T-cell (primary cell): ENCODE data around the gene CCSER1. TPM values are rescaled to one million over a fixed set of nuclear protein-coding genes. Genes with fewer than 3 reads are reported as not detected.

ENCODE experiments used
- ATAC-seq, 4 experiments: fragments of 200-7000 bp in 3 of 4; fragments of 150-1000 bp in 1 of 4; cut with Tn5 transposase; replicated peaks in 1 of 4; 1 replicate in 3 of 4; 2 replicates in 1 of 4; pipeline ENCODE4 v1.10.0; 2021; ENCODE audit warnings: moderate library complexity in 3 of 4, mild to moderate bottlenecking in 2 of 4, moderate number of reproducible peaks in 1 of 4
- CTCF ChIA-PET, 2 donors: fragments of 300-600 bp; sonication (Branson Sonifier 250); formaldehyde crosslinking; loops; one replicate each; lab custom pipeline; 2022; ENCODE audit warnings: antibody characterized with exemption in 2 of 2; lab: Charles Lee
- POLR2A ChIA-PET, 2 donors: fragments of 300-600 bp; sonication (Branson Sonifier 250); formaldehyde crosslinking; loops; one replicate each; lab custom pipeline; 2022; ENCODE audit warnings: antibody characterized with exemption in 2 of 2; lab: Charles Lee
- DNase-seq, 35 experiments: peaks; one replicate each; pipeline versions ENCODE4 v3.0.0 to v3.0.0-alpha.2; 2013 to 2023
- H3K27ac ChIP-seq: one replicate; pipeline ENCODE4 v1.5.1; 2013; ENCODE audit warnings: low read length
- H3K27me3 ChIP-seq, 2 experiments: replicated peaks in 1 of 2; 1 replicate in 1 of 2; 2 replicates in 1 of 2; pipeline versions ENCODE4 v1.6.1 to v1.7.0; 2013; ENCODE audit warnings: low read length in 1 of 2, mixed read lengths in 1 of 2; ENCODE audit not compliant: control insufficient read depth in 2 of 2, insufficient read depth in 2 of 2; ENCODE audit errors: extremely low read depth in 1 of 2
- H3K36me3 ChIP-seq, 2 donors: 1 replicate in 1 of 2; 2 replicates in 1 of 2; pipeline versions ENCODE4 v1.6.1 to v1.7.0; 2013; ENCODE audit warnings: low read length in 1 of 2; ENCODE audit not compliant: control insufficient read depth in 2 of 2, insufficient read depth in 1 of 2; ENCODE audit errors: extremely low read depth in 1 of 2
- H3K4me1 ChIP-seq, 2 experiments: 1 replicate in 1 of 2; 2 replicates in 1 of 2; pipeline versions ENCODE4 v1.6.1 to v1.7.0; 2013; ENCODE audit warnings: low read length in 2 of 2, mixed read lengths in 1 of 2; ENCODE audit not compliant: insufficient read depth in 2 of 2, control insufficient read depth in 1 of 2; ENCODE audit errors: extremely low read depth in 1 of 2
- H3K4me3 ChIP-seq, 2 donors: 1 replicate in 1 of 2; 2 replicates in 1 of 2; pipeline versions ENCODE4 v1.5.1 to v1.7.0; 2013; ENCODE audit warnings: mild to moderate bottlenecking in 2 of 2, low read length in 1 of 2, moderate library complexity in 1 of 2; ENCODE audit not compliant: control insufficient read depth in 1 of 2; ENCODE audit errors: extremely low read depth in 1 of 2
- H3K9me3 ChIP-seq: 2 replicates; pipeline ENCODE4 v1.7.0; 2013
- H3K27ac Mint-ChIP-seq, 2 donors: one replicate each; pipeline ENCODE4 v1.8.0; 2020 to 2021; ENCODE audit warnings: mild to moderate bottlenecking in 2 of 2, mixed read lengths in 2 of 2
- H3K27me3 Mint-ChIP-seq, 2 donors: one replicate each; pipeline ENCODE4 v1.8.0; 2021 to 2022; ENCODE audit warnings: mixed read lengths in 2 of 2
- H3K36me3 Mint-ChIP-seq: one replicate; pipeline ENCODE4 v1.8.0; 2021; ENCODE audit warnings: mixed read lengths
- H3K4me1 Mint-ChIP-seq, 3 donors: one replicate each; pipeline ENCODE4 v1.8.0; 2020 to 2022; ENCODE audit warnings: mixed read lengths in 3 of 3, mild to moderate bottlenecking in 1 of 3
- H3K4me3 Mint-ChIP-seq, 3 donors: one replicate each; pipeline ENCODE4 v1.8.0; 2020 to 2022; ENCODE audit warnings: mild to moderate bottlenecking in 3 of 3, mixed read lengths in 3 of 3, moderate library complexity in 3 of 3
- H3K9me3 Mint-ChIP-seq, 3 donors: one replicate each; pipeline ENCODE4 v1.8.0; 2020 to 2022; ENCODE audit warnings: mixed read lengths in 3 of 3
- WGBS: methylation state at CpG from one replicate; pipeline ENCODE4 v1.1.5; 2013; ENCODE audit warnings: missing lambda C conversion rate; ENCODE audit not compliant: insufficient coverage; 5-methylcytosine and 5-hydroxymethylcytosine counted together
- total RNA-seq, 35 experiments: library from RNA in 6 of 35; stranded (reverse) in 6 of 35; fragments of 120-200 nt in 1 of 35; gene quantifications; one replicate each; pipeline versions ENCODE4 v1.2.1 to v1.2.4 and lab custom pipeline; 2013 to 2026

Gene CCSER1
- total RNA-seq, 5 donors from 2014 or later (not counting 1 experiment from before 2014, with no cell fraction given): 0.35 to 1.4 (median 0.98) TPM

DNA sequence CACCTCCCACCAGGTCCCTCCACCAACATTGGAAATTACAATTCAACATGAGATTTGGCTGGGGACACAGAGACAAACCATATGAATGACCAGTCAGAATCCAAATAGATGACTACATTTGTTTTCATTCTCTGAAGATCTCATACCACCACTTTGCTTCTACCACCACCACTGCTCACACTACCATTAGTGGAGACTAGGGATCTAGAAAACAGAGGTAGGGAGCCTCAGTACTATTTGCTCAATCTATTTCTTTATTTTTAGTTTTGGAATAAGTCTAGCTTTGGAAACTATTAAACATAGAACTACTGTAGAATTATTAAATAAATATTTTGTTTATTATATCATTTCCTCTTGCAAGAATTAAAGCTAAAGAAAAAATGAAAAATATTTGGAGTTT is 727.9 kb downstream of the CCSER1 start:
- no peak overlapping the region for H3K27ac ChIP-seq
- DNase-seq (no peak), ATAC-seq (no peak)
- Mint-ChIP-seq H3K36me3 (no peaks in the 10 kb centered on the region), H3K27me3 (no peaks in the 10 kb centered on the region), H3K9me3 (peaks cover 0 to 12% (median 6%) of the 10 kb centered on the region in 3 donors), H3K4me3 (no peak overlapping the region), H3K27ac (no peak overlapping the region), H3K4me1 (no peaks in the 10 kb centered on the region)
- CTCF ChIA-PET: no interaction called here
- POLR2A ChIA-PET: no interaction called here
- no peaks in the 10 kb centered on the region for H3K27me3 ChIP-seq
- no peaks in the 10 kb centered on the region for H3K4me1 ChIP-seq
- no peaks in the 10 kb centered on the region for H3K36me3 ChIP-seq
- H3K9me3 ChIP-seq: no peaks in the 10 kb centered on the region
- no peak overlapping the region for H3K4me3 ChIP-seq

GRCh38 chr4:90857081-90857820 is 730.1 kb downstream of the CCSER1 start:
- Histone ChIP-seq H3K36me3 (no peaks in the 10 kb centered on the region), H3K9me3 (no peaks in the 10 kb centered on the region), H3K4me3 (no peak overlapping the region), H3K27ac (no peak overlapping the region), H3K4me1 (no peaks in the 10 kb centered on the region), H3K27me3 (no peaks in the 10 kb centered on the region)
- no peaks in the 10 kb centered on the region for H3K4me1 Mint-ChIP-seq
- DNase-seq (no peak), ATAC-seq (no peak)
- peaks cover 0 to 8% (median 6%) of the 10 kb centered on the region in 3 donors for H3K9me3 Mint-ChIP-seq
- H3K27me3 Mint-ChIP-seq: no peaks in the 10 kb centered on the region
- H3K36me3 Mint-ChIP-seq: no peaks in the 10 kb centered on the region
- 20% methylated on average over 1 of the region's 2 CpGs for WGBS
- H3K27ac Mint-ChIP-seq: no peak overlapping the region
- H3K4me3 Mint-ChIP-seq: no peak overlapping the region
- CTCF ChIA-PET: no interaction called here
- POLR2A ChIA-PET: no interaction called here

DNA sequence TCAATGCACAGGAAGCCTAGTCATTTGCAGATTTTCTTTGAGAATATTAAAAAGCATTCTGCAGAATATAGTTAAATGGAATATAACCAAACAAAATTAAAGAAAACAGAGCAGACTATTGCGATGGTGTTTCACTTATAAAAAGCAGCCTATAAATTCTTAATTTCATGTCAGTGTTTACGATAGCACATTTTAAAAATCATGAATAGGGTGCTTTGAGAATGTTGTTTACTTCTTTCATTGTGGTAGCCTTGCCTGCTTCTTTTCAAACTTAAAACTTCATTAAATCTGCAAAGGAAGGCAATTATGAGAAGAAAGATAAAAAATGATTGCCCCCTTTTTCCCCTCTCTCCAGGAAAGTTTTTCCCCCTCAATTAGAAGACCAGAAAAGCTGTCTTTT is 748.6 kb downstream of the CCSER1 start:
- H3K27ac Mint-ChIP-seq: no peak overlapping the region
- no peaks in the 10 kb centered on the region for H3K4me1 Mint-ChIP-seq
- peaks cover 12 to 18% (median 13%) of the 10 kb centered on the region in 3 donors for H3K9me3 Mint-ChIP-seq
- WGBS: no CpG with 5 or more reads among the region's 2 CpGs
- ATAC-seq (no peak), DNase-seq (no peak)
- ChIA-PET POLR2A (no interaction called here), CTCF (no interaction called here)
- H3K4me3 Mint-ChIP-seq: no peak overlapping the region
- Histone ChIP-seq H3K27me3 (no peaks in the 10 kb centered on the region), H3K4me1 (no peaks in the 10 kb centered on the region), H3K9me3 (no peaks in the 10 kb centered on the region), H3K4me3 (no peak overlapping the region), H3K27ac (no peak overlapping the region), H3K36me3 (no peaks in the 10 kb centered on the region)
- H3K36me3 Mint-ChIP-seq: no peaks in the 10 kb centered on the region
- H3K27me3 Mint-ChIP-seq: no peaks in the 10 kb centered on the region

DNA sequence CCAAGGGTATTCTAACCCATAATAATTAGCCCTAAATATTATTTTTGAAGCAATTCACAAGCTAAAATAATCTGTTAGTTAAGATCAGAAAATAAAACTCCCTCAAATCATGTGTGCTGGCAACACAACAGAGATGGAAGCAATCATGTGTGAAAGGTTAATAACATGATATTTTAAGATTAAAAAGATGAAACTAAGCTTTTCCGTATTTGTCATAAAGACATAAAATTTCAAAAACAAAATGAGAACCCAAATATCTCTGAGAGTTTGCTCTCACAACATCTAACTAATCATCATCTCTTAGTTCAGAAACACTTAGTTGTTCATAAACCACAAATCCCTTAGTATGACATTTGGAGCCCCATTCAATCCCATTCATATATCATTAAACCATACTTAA is 749.1 kb downstream of the CCSER1 start:
- Mint-ChIP-seq H3K27ac (no peak overlapping the region), H3K36me3 (no peaks in the 10 kb centered on the region), H3K9me3 (peaks cover 8 to 14% (median 13%) of the 10 kb centered on the region in 3 donors), H3K4me1 (no peaks in the 10 kb centered on the region), H3K27me3 (no peaks in the 10 kb centered on the region), H3K4me3 (no peak overlapping the region)
- ChIA-PET POLR2A (no interaction called here), CTCF (no interaction called here)
- Histone ChIP-seq H3K4me3 (no peak overlapping the region), H3K27me3 (no peaks in the 10 kb centered on the region), H3K36me3 (no peaks in the 10 kb centered on the region), H3K27ac (no peak overlapping the region), H3K4me1 (no peaks in the 10 kb centered on the region), H3K9me3 (no peaks in the 10 kb centered on the region)
- no CpG with 5 or more reads among the region's 1 CpG for WGBS
- DNase-seq: no peak
- ATAC-seq: no peak

GRCh38 chr4:90883519-90883918 is 756.3 kb downstream of the CCSER1 start:
- H3K4me1 Mint-ChIP-seq: no peaks in the 10 kb centered on the region
- Histone ChIP-seq H3K27ac (no peak overlapping the region), H3K27me3 (no peaks in the 10 kb centered on the region), H3K4me3 (no peak overlapping the region), H3K4me1 (no peaks in the 10 kb centered on the region), H3K36me3 (no peaks in the 10 kb centered on the region), H3K9me3 (no peaks in the 10 kb centered on the region)
- DNase-seq (no peak), ATAC-seq (no peak)
- peaks cover 4 to 21% (median 6%) of the 10 kb centered on the region in 3 donors for H3K9me3 Mint-ChIP-seq
- no peaks in the 10 kb centered on the region for H3K36me3 Mint-ChIP-seq
- ChIA-PET CTCF (no interaction called here), POLR2A (no interaction called here)
- WGBS: no CpG with 5 or more reads among the region's 3 CpGs
- no peak overlapping the region for H3K27ac Mint-ChIP-seq
- no peaks in the 10 kb centered on the region for H3K27me3 Mint-ChIP-seq
- H3K4me3 Mint-ChIP-seq: no peak overlapping the region

GRCh38 chr4:90888571-90888970 is 761.4 kb downstream of the CCSER1 start:
- ChIA-PET POLR2A (no interaction called here), CTCF (no interaction called here)
- H3K36me3 ChIP-seq: no peaks in the 10 kb centered on the region
- Mint-ChIP-seq H3K4me1 (no peaks in the 10 kb centered on the region), H3K36me3 (no peaks in the 10 kb centered on the region), H3K4me3 (no peak overlapping the region), H3K27me3 (no peaks in the 10 kb centered on the region), H3K27ac (no peak overlapping the region), H3K9me3 (peaks cover 0 to 10% (median 3%) of the 10 kb centered on the region in 3 donors)
- DNase-seq (no peak), ATAC-seq (no peak)
- no peaks in the 10 kb centered on the region for H3K27me3 ChIP-seq
- H3K4me1 ChIP-seq: no peaks in the 10 kb centered on the region
- no peaks in the 10 kb centered on the region for H3K9me3 ChIP-seq
- H3K27ac ChIP-seq: no peak overlapping the region
- H3K4me3 ChIP-seq: no peak overlapping the region
- no CpG with 5 or more reads among the region's 2 CpGs for WGBS
